Muscle layer of duodenum (tissue), 2 donors: ENCODE measurements around the gene KCNJ6.

Experiments
- H3K27ac ChIP-seq: one replicate; pipeline ENCODE4 v1.7.0; 2013; ENCODE audit warnings: mild to moderate bottlenecking, low read length
- H3K27me3 ChIP-seq: one replicate; pipeline ENCODE4 v1.7.0; 2013; ENCODE audit warnings: low read depth, mild to moderate bottlenecking, control low read depth, low read length
- H3K36me3 ChIP-seq, 2 donors: one replicate each; pipeline ENCODE4 v1.7.0; 2013; ENCODE audit warnings: low read length in 2 of 2, control low read depth in 1 of 2, mild to moderate bottlenecking in 1 of 2; ENCODE audit not compliant: insufficient read depth in 2 of 2, control insufficient read depth in 1 of 2
- H3K4me1 ChIP-seq, 2 donors: one replicate each; pipeline ENCODE4 v1.7.0; 2013; ENCODE audit warnings: low read length in 2 of 2, mild to moderate bottlenecking in 2 of 2, control low read depth in 1 of 2, moderate library complexity in 1 of 2; ENCODE audit not compliant: insufficient read depth in 2 of 2, control insufficient read depth in 1 of 2
- H3K4me3 ChIP-seq, 2 donors: one replicate each; pipeline ENCODE4 v1.7.0; 2013; ENCODE audit warnings: low read length in 2 of 2, low read depth in 1 of 2, mild to moderate bottlenecking in 1 of 2
- H3K9me3 ChIP-seq, 2 donors: one replicate each; pipeline ENCODE4 v1.7.0; 2013; ENCODE audit warnings: low read length in 2 of 2, control low read depth in 1 of 2, mild to moderate bottlenecking in 1 of 2; ENCODE audit not compliant: control insufficient read depth in 1 of 2
- donor health status: healthy.

KCNJ6 gene

DNA sequence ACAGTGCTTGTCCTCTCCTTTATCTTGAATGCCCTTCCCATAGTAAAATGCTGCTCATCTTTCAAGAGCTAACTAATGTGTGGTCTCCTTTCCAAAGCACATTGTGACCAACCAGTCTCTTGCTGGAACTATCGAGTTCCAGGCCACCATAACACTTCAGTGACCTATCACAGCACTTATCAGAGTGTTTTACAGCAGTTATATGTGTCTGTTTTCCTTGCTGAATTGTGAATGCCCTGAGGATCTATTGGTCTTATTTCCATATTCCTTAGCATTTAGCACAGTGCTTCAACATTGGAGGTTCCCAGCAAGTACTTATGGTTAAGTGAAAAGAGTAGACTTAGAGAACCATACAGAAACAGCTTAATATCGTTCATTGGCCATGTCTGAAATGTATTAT lies 285.4 kb downstream of the KCNJ6 start:
- Histone ChIP-seq H3K9me3 (peaks cover 0 to 5% of the 10 kb centered on the region in 2 donors), H3K27ac (no peak overlapping the region), H3K4me1 (no peaks in the 10 kb centered on the region), H3K4me3 (no peak overlapping the region), H3K27me3 (no peaks in the 10 kb centered on the region), H3K36me3 (no peaks in the 10 kb centered on the region)

- Histone ChIP-seq H3K27me3 (no peaks in the 10 kb centered on the region), H3K27ac (no peak overlapping the region), H3K4me1 (no peaks in the 10 kb centered on the region), H3K9me3 (no peaks in the 10 kb centered on the region), H3K36me3 (no peaks in the 10 kb centered on the region), H3K4me3 (no peak overlapping the region)
These were observed 287.9 kb downstream of the KCNJ6 start for GRCh38 chr21:37628362-37628761.

DNA sequence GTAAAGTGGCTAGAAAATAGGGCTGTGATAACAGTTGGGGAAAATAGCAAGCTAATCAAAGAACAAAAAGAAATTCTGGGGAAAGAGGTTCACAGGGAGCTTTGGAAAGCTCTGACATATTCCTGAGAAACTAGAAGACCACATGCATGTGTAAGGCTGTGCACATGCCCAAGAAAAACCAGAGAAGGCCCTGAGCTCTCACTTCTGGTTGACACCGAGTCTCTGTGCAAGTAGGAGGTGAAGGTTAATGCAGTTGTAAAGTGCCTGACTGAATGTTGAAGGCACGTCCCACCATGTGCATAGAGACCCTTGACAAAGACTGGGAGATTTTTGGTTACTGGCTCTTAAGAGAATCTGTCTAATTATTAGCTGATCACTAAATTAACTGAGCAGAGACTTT lies 288.7 kb downstream of the KCNJ6 start:
- Histone ChIP-seq H3K27ac (no peak overlapping the region), H3K4me3 (no peak overlapping the region), H3K27me3 (no peaks in the 10 kb centered on the region), H3K4me1 (no peaks in the 10 kb centered on the region), H3K9me3 (no peaks in the 10 kb centered on the region), H3K36me3 (no peaks in the 10 kb centered on the region)

- Histone ChIP-seq H3K27ac (no peak overlapping the region), H3K4me3 (no peak overlapping the region), H3K4me1 (no peaks in the 10 kb centered on the region), H3K27me3 (no peaks in the 10 kb centered on the region), H3K36me3 (no peaks in the 10 kb centered on the region), H3K9me3 (no peaks in the 10 kb centered on the region)
These were observed 289.2 kb downstream of the KCNJ6 start for GRCh38 chr21:37627074-37627473.

DNA sequence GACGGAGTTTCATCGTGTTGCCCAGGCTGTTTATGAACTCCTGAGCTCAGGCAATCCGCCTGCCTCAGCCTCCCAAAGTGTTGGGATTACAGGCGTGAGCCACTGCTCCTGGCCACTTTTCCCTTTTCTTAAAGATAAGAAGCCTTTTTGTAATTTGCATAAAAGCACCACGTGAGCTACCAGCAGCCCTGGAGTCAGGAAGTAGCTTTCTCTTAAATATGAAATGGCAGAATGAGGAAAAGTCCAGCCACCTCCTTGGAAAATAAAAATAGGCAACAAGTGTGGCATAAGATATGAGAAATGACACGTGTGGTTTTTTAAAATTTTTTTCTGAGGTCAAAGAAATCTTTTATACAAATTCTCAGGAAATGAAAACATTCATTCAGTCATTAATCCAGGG lies 289.9 kb downstream of the KCNJ6 start:
- no peak overlapping the region for H3K27ac ChIP-seq
- H3K36me3 ChIP-seq, result no peaks in the 10 kb centered on the region
- H3K27me3 ChIP-seq, result no peaks in the 10 kb centered on the region
- no peaks in the 10 kb centered on the region for H3K4me1 ChIP-seq
- H3K4me3 ChIP-seq, result no peak overlapping the region
- H3K9me3 ChIP-seq, result no peaks in the 10 kb centered on the region

GRCh38 chr21:37623689-37624088 lies 292.6 kb downstream of the KCNJ6 start:
- Histone ChIP-seq H3K9me3 (no peaks in the 10 kb centered on the region), H3K4me3 (no peak overlapping the region), H3K27me3 (no peaks in the 10 kb centered on the region), H3K4me1 (no peaks in the 10 kb centered on the region), H3K36me3 (no peaks in the 10 kb centered on the region), H3K27ac (no peak overlapping the region)

- Histone ChIP-seq H3K4me1 (no peaks in the 10 kb centered on the region), H3K4me3 (no peak overlapping the region), H3K9me3 (no peaks in the 10 kb centered on the region), H3K36me3 (no peaks in the 10 kb centered on the region), H3K27ac (no peak overlapping the region), H3K27me3 (no peaks in the 10 kb centered on the region)
These were observed 293.1 kb downstream of the KCNJ6 start for GRCh38 chr21:37623183-37623582.

- Histone ChIP-seq H3K27me3 (no peaks in the 10 kb centered on the region), H3K27ac (no peak overlapping the region), H3K36me3 (no peaks in the 10 kb centered on the region)
These were observed 293.5 kb downstream of the KCNJ6 start for GRCh38 chr21:37622755-37623154.

DNA sequence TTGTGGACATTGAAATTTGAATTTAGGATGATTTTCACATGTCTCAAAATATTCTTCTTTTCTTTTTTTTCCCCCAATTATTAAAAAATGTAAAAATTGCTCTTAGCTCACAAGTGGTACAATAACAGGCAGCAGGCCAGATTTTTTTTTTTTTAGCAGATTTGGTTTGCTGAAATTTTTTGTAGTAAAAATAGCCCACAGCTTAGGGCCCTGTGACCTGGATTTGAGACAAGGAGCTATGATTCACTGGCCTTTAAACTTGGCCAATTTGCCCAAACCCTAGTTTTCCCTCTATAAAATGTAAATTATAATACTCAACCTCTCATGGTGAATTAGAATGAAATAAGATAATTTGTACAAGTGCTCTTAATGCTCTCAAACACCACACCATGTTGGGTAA lies 295.9 kb downstream of the KCNJ6 start:
- no peaks in the 10 kb centered on the region for H3K27me3 ChIP-seq
- H3K9me3 ChIP-seq, result no peaks in the 10 kb centered on the region
- no peak overlapping the region for H3K27ac ChIP-seq
- no peaks in the 10 kb centered on the region for H3K4me1 ChIP-seq
- no peaks in the 10 kb centered on the region for H3K36me3 ChIP-seq
- H3K4me3 ChIP-seq, result no peak overlapping the region

More at GRCh38 chr21:37622755-37623154, 293.5 kb downstream of the KCNJ6 start:
- no peaks in the 10 kb centered on the region for H3K4me1 ChIP-seq
- no peak overlapping the region for H3K4me3 ChIP-seq
- H3K9me3 ChIP-seq, result no peaks in the 10 kb centered on the region

- Histone ChIP-seq H3K4me3 (no peak overlapping the region), H3K36me3 (no peaks in the 10 kb centered on the region), H3K4me1 (no peaks in the 10 kb centered on the region), H3K9me3 (no peaks in the 10 kb centered on the region), H3K27me3 (no peaks in the 10 kb centered on the region), H3K27ac (no peak overlapping the region)
These were observed 296.7 kb downstream of the KCNJ6 start for GRCh38 chr21:37619464-37619974.

GRCh38 chr21:37618081-37618480 lies 298.2 kb downstream of the KCNJ6 start:
- H3K27ac ChIP-seq, result no peak overlapping the region
- no peaks in the 10 kb centered on the region for H3K36me3 ChIP-seq
- no peaks in the 10 kb centered on the region for H3K9me3 ChIP-seq
- no peak overlapping the region for H3K4me3 ChIP-seq
- H3K4me1 ChIP-seq, result no peaks in the 10 kb centered on the region
- no peaks in the 10 kb centered on the region for H3K27me3 ChIP-seq

DNA sequence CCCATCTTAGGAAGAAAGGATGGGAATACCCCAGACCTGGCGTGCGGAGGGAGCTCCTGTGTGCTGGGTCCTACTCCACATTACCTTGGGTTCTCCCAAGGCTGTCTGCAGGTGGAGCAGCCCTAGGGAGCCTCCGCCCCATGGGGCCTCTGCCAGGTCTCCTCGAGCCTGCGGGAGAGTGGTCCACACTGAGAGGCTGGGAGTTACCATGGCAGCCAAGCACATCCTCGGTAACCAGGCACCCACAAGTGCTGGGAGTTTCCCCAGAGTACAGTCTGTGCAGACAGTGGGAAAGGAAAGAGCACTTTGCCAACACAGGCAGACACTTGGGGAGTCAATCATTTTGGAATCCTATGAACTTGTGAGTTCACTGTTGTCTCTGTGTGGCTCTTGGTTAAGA lies 300.3 kb downstream of the KCNJ6 start:
- Histone ChIP-seq H3K27ac (no peak overlapping the region), H3K4me3 (no peak overlapping the region), H3K27me3 (no peaks in the 10 kb centered on the region), H3K9me3 (peaks cover 0 to 4% of the 10 kb centered on the region in 2 donors), H3K4me1 (no peaks in the 10 kb centered on the region), H3K36me3 (no peaks in the 10 kb centered on the region)
